Thyroid gland (tissue), 4 donors: ENCODE measurements around the gene ARHGEF28.

ENCODE experiments used
- CTCF ChIP-seq, 6 experiments: fragments of 200-600 bp in 3 of 6; fragments of 450-650 bp in 3 of 6; sonication (generic) in 3 of 6; IDR thresholded peaks; one replicate each; pipeline ENCODE4 v1.5.1; 2016 to 2019; ENCODE audit warnings: antibody characterized with exemption in 6 of 6, mild to moderate bottlenecking in 2 of 6, inconsistent platforms in 1 of 6, moderate library complexity in 1 of 6
- POLR2A ChIP-seq, 2 donors: fragments of 450-650 bp; IDR thresholded peaks; one replicate each; pipeline ENCODE4 v1.6.1; 2017; ENCODE audit warnings: antibody characterized with exemption in 2 of 2, mild to moderate bottlenecking in 2 of 2, moderate library complexity in 1 of 2

GRCh38 chr5:73682176-73682575 is 56.2 kb downstream of the ARHGEF28 start:
- TF ChIP-seq CTCF (IDR thresholded peaks at IDR 0.05) (no peak), POLR2A (IDR thresholded peaks at IDR 0.05) (no peak)
